A549 treated with AZD9567 at 1 μM for 4 hours (cell line): Measurements from ENCODE around the gene MDC1. TPM values are rescaled to one million over a fixed set of nuclear protein-coding genes. Genes with fewer than 3 reads are reported as not detected.

ENCODE experiments used
- total RNA-seq: library from RNA; stranded (reverse); fragments of 200-300 nt; extraction: Qiagen RNA extraction; gene quantifications from 5 replicates; pipeline ENCODE4 v1.2.3, GENCODE V29; 2022; ENCODE audit not compliant: insufficient read depth

MDC1 gene, protein sequence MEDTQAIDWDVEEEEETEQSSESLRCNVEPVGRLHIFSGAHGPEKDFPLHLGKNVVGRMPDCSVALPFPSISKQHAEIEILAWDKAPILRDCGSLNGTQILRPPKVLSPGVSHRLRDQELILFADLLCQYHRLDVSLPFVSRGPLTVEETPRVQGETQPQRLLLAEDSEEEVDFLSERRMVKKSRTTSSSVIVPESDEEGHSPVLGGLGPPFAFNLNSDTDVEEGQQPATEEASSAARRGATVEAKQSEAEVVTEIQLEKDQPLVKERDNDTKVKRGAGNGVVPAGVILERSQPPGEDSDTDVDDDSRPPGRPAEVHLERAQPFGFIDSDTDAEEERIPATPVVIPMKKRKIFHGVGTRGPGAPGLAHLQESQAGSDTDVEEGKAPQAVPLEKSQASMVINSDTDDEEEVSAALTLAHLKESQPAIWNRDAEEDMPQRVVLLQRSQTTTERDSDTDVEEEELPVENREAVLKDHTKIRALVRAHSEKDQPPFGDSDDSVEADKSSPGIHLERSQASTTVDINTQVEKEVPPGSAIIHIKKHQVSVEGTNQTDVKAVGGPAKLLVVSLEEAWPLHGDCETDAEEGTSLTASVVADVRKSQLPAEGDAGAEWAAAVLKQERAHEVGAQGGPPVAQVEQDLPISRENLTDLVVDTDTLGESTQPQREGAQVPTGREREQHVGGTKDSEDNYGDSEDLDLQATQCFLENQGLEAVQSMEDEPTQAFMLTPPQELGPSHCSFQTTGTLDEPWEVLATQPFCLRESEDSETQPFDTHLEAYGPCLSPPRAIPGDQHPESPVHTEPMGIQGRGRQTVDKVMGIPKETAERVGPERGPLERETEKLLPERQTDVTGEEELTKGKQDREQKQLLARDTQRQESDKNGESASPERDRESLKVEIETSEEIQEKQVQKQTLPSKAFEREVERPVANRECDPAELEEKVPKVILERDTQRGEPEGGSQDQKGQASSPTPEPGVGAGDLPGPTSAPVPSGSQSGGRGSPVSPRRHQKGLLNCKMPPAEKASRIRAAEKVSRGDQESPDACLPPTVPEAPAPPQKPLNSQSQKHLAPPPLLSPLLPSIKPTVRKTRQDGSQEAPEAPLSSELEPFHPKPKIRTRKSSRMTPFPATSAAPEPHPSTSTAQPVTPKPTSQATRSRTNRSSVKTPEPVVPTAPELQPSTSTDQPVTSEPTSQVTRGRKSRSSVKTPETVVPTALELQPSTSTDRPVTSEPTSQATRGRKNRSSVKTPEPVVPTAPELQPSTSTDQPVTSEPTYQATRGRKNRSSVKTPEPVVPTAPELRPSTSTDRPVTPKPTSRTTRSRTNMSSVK (N-terminal part only)
- 13.9 to 21.8 TPM (median 15.5 TPM) in 5 replicates for total RNA-seq

DNA sequence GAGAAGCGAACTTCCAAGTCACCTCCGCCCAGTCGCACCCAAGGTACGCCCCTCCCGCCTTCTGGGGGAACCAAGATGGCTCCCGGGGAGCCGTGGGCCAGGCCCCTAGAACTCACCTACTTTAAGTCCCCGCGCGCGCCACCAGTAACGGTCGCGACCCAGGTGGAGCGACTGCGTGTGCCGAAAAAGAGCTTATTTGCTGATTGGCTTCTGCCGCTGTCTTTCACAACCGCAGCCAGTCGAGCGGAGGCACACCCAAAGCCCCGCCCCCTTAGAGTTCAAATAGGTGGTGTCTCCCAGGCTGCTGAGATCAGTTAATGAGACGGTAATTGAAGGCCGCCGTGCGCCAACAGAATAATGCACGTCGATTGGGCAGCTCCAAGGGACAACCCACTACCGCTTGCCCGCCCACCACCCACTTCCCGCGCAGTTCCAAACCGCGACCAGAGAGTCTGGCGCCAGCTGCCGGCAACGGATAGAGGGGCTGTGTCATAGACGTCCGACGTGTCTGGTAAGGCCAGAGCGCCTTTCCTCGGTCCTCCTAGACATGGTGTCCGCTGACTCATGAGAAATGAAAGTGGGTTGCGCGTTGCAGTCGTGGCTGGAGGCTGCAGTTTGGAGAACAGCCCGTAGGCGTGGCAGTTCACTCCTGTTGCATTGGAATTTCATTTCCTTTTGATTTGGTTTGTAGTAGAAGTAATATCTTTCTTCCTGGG, at the start of gene MDC1:
Gene MDC1 (minus strand): TSS at position 153 of the 716 bp plus-strand sequence. CDS start 2,106 bp downstream, outside the sequence.

DNA sequence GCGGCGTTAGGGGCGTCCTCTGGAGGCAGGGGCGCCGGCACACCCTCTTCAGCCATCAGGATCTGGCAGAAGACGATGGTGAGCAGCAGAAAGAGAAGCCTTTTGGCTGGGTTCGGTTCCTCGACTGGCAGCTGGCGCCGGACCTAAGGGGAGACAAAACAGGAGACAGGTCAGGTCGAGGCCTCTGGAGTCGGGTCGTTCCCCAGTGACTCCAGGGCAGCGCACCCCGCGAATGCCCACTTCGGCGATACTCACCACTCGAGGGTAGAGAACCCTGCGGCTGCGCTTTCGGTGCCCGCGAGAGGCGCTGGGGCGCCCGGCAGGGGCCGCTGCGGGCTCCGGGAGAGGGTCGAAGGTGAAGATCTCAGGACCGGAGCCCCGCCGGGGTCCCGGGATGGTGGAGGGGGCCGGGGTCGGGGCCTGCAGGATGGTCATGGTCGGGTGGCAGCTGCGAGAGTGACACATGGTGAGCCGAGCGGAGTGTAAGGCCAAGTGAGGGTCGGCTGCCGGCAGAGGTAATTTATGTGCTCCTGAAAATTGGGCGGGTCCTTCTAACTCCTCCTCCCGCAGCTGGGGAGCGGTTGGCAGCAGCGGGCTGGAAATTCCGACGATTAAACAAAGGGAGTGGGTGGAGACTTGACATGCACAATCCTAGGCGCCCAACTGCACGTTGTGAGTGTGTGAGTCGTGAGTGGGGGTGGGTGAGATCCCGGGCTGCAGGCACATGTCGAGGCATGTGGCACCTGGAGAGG, 27.1 kb upstream of the MDC1 start, which contains the start of gene IER3:
Gene IER3 (minus strand): TSS at position 494 of the 752 bp plus-strand sequence. CDS start 29 bp downstream, at position 465.

GRCh38 chr6:30742316-30743098, 25.4 kb upstream of the MDC1 start, which contains the start of gene FLOT1:
FLOT1 (minus strand) TSS chr6:30742687; CDS start chr6:30742189, 498 bp downstream.

GRCh38 chr6:30719791-30720737, 3.0 kb upstream of the MDC1 start, which contains the start of gene TUBB:
TUBB (plus strand) TSS chr6:30720352; CDS start chr6:30720507, 155 bp downstream.

DNA sequence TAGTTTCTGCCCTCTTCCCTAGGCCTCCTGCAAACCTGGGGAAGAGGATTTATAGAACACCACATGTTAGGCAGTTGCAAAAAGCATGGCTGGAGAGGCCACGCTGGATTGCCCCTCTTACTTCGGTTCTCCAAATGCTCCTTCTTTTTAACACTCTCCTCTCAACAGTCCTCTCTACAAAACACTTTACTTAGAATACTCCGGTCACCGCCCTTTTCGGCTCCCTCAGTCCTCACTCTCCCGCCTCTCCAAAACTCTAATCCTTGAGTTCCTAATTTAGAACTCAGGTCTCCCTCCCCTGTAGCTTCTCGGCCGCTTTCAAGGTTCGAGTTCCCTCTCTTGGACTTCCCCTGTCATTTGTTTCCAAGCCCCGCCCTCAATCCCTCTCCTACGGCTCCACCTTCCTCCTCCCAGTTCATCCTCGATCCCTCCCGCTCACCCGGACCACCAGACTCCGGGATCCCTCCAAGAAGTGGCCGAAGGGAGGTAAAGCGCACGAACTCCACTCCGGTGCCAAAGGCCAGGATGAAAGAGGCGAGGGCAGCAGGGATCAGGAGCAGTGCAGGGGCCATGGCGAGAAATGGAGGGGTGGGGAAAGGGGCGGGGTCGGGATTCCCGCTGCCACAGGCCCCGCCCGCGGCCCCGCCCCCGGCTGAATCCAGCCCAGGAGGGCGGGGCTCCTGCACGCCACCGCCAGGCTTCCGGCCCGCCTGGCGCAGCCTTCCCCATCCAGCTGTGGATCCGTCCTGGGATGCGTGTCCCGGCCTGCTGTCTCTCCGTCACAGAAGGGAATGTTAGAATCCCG, 26.5 kb downstream of the MDC1 start, which contains the start of gene NRM:
Gene NRM (minus strand): TSS at position 582 of the 805 bp plus-strand sequence. CDS start 10 bp downstream, at position 572.

DNA sequence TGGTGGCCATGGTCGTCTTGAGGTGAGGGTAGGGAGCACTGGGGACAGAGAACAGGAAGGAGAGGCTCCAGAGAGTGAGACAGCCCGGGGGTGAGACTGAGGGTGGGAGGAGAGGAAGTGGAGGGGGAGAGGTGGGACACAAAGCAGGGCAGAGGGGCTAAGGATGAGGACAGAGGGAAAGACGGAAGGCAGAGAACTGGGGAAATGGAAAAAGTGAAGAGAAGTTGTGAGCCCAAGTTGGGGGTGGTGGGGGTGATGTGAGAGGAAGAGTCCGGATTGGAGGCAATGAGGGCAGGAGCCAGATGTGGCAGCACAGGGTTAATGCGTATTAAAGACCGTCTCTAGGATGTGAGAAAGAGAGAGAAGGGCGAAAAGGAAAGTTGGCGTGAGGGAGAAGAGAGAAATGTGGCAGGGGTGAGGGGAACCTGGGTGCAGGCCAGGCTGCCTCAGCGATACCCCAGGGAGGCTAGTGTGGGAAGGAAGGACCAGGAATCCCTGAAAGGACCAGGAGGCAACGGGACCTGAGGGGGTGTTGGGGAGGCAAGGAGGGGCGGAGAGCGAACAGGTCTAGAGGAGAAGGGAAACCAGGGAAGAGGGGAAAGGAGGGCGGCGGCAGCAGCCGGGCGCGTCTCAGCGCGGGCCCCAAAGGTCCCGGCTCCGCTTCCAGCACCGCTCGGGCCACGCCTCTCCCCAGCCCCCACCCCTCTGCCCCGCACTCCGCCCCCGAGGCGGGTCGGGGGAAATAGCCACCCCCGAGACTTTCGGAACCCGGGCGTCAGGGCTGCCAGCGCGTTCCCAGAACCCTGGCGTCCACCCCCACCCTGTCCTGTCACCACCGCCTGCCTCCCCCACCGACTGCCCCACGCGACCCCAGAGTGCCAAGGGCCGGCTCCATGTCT, 30.8 kb downstream of the MDC1 start, which contains the start of gene PPP1R18:
Gene PPP1R18 (minus strand): TSS at position 637 of the 899 bp plus-strand sequence. CDS start 627 bp downstream, at position 10.

GRCh38 chr6:30672445-30673253, 44.4 kb downstream of the MDC1 start, which contains the start of gene DHX16:
DHX16 (minus strand) TSS chr6:30673006; CDS start chr6:30672841, 165 bp downstream.

Other genes with a start within 250 kb of the MDC1 start
- gene HLA-E, start 227.8 kb downstream of the MDC1 start, total RNA-seq, result 62.6 to 70.5 TPM (median 63.9 TPM) in 5 replicates
- 23.3 to 33.0 TPM (median 30.7 TPM) in 5 replicates for gene GNL1, start 160.8 kb downstream of the MDC1 start, total RNA-seq
- 14.9 to 17.6 TPM (median 16.9 TPM) in 5 replicates for gene PRR3, start 160.0 kb downstream of the MDC1 start, total RNA-seq
- gene ABCF1, start 145.8 kb downstream of the MDC1 start, total RNA-seq, result 49.0 to 55.9 TPM (median 51.2 TPM) in 5 replicates
- gene PPP1R10, start 100.0 kb downstream of the MDC1 start, total RNA-seq, result 29.3 to 45.4 TPM (median 30.8 TPM) in 5 replicates
- gene MRPS18B, start 99.4 kb downstream of the MDC1 start, total RNA-seq, result 65.4 to 80.9 TPM (median 68.4 TPM) in 5 replicates
- gene ATAT1, start 90.4 kb downstream of the MDC1 start, total RNA-seq, result 2.5 to 6.7 TPM (median 5.8 TPM) in 5 replicates
- 8.1 to 12.4 TPM (median 12.3 TPM) in 5 replicates for gene C6orf136, start 70.1 kb downstream of the MDC1 start, total RNA-seq
- 25.5 to 30.3 TPM (median 28.4 TPM) in 5 replicates for gene DHX16, start 44.3 kb downstream of the MDC1 start, total RNA-seq
- gene PPP1R18, start 30.6 kb downstream of the MDC1 start, total RNA-seq, result 36.2 to 39.9 TPM (median 38.6 TPM) in 5 replicates
- 25.7 to 31.1 TPM (median 27.3 TPM) in 5 replicates for gene NRM, start 26.3 kb downstream of the MDC1 start, total RNA-seq
- gene TUBB, start 3.1 kb upstream of the MDC1 start, total RNA-seq, result 843 to 940 TPM (median 881 TPM) in 5 replicates
- gene FLOT1, start 25.4 kb upstream of the MDC1 start, total RNA-seq, result 64.4 to 88.0 TPM (median 86.4 TPM) in 5 replicates
- gene IER3, start 27.3 kb upstream of the MDC1 start, total RNA-seq, result 47.9 to 86.3 TPM (median 75.8 TPM) in 5 replicates
- gene DDR1, start 167.2 kb upstream of the MDC1 start, total RNA-seq, result 46.6 to 53.1 TPM (median 48.9 TPM) in 5 replicates
- gene GTF2H4, start 190.9 kb upstream of the MDC1 start, total RNA-seq, result 15.7 to 20.4 TPM (median 19.1 TPM) in 5 replicates
- gene VARS2, start 197.0 kb upstream of the MDC1 start, total RNA-seq, result 9.0 to 14.5 TPM (median 13.3 TPM) in 5 replicates
- not detected in 5 replicates for gene SFTA2, start 214.9 kb upstream of the MDC1 start, total RNA-seq
- 0.03 to 0.06 TPM (median 0.05 TPM) in 4 of 5 replicates, not detected in the other for gene MUCL3, start 223.7 kb upstream of the MDC1 start, total RNA-seq